Dermis blood vessel endothelial cell (primary cell): ENCODE measurements around the gene PDGFD. TPM values are rescaled to one million over a fixed set of nuclear protein-coding genes. Genes with fewer than 3 reads are reported as not detected.

ENCODE experiments used
- DNase-seq: peaks from one replicate; pipeline ENCODE4 v3.0.0; 2010
- total RNA-seq: library from RNA; depleted of rRNA; stranded (reverse); fragments of >200 nt; gene quantifications from 2 replicates; pipeline ENCODE4 v1.2.3, GENCODE V29; 2014

Gene PDGFD
- 22.1 and 34.9 TPM in 2 replicates for total RNA-seq

GRCh38 chr11:104164028-104164520 is at the start of gene PDGFD:
Gene PDGFD, minus strand, starts transcription at chr11:104164147.
- DNase-seq = peak; percentile 84

- DNase-seq = no peak
These were observed 43.0 kb upstream of the PDGFD start for GRCh38 chr11:104206936-104207335.

GRCh38 chr11:104205838-104206237 is 41.9 kb upstream of the PDGFD start:
- no peak for DNase-seq

- DNase-seq = no peak
These were observed 36.7 kb upstream of the PDGFD start for GRCh38 chr11:104200688-104201087.

- DNase-seq = no peak
These were observed 35.1 kb upstream of the PDGFD start for GRCh38 chr11:104199053-104199452.

- DNase-seq = no peak
These were observed 34.6 kb upstream of the PDGFD start for GRCh38 chr11:104198576-104198975.

GRCh38 chr11:104191124-104191523 is 27.2 kb upstream of the PDGFD start:
- DNase-seq = no peak

- DNase-seq = no peak
These were observed 19.6 kb upstream of the PDGFD start for GRCh38 chr11:104183593-104183992.

GRCh38 chr11:104175769-104176168 is 11.8 kb upstream of the PDGFD start:
- DNase-seq = no peak

- DNase-seq = no peak
These were observed 5.1 kb upstream of the PDGFD start for GRCh38 chr11:104169091-104169490.

- DNase-seq = no peak
These were observed 1.1 kb upstream of the PDGFD start for GRCh38 chr11:104165014-104165413.

GRCh38 chr11:104163100-104164027 is 583 bp downstream of the PDGFD start:
- peak; percentile 46 for DNase-seq

GRCh38 chr11:104161751-104162450 is 2.0 kb downstream of the PDGFD start:
- DNase-seq = no peak

- no peak for DNase-seq
These were observed 4.6 kb downstream of the PDGFD start for GRCh38 chr11:104159356-104159755.

GRCh38 chr11:104155375-104155774 is 8.6 kb downstream of the PDGFD start:
- DNase-seq = no peak

- DNase-seq = no peak
These were observed 9.7 kb downstream of the PDGFD start for GRCh38 chr11:104154296-104154695.

- peak; percentile 9 for DNase-seq
These were observed 10.9 kb downstream of the PDGFD start for GRCh38 chr11:104152941-104153505.

- DNase-seq = peak; percentile 48
These were observed 12.3 kb downstream of the PDGFD start for GRCh38 chr11:104151404-104152204.

GRCh38 chr11:104148706-104149105 is 15.2 kb downstream of the PDGFD start:
- DNase-seq = no peak

GRCh38 chr11:104148074-104148473 is 15.9 kb downstream of the PDGFD start:
- no peak for DNase-seq

GRCh38 chr11:104146943-104147342 is 17.0 kb downstream of the PDGFD start:
- no peak for DNase-seq

- no peak for DNase-seq
These were observed 17.5 kb downstream of the PDGFD start for GRCh38 chr11:104146421-104146820.
